Neural cell (in vitro differentiated cells): ENCODE measurements around the gene BRD7.

Experiments used
- CTCF ChIP-seq: fragments of 450-650 bp; IDR thresholded peaks from 2 replicates; pipeline ENCODE4 v1.5.1; 2014; ENCODE audit warnings: antibody characterized with exemption, mild to moderate bottlenecking, moderate library complexity; ENCODE audit not compliant: poor library complexity, severe bottlenecking
- EP300 ChIP-seq: fragments of 450-650 bp; conservative IDR thresholded peaks from 2 replicates; pipeline ENCODE4 v1.6.1; 2014; ENCODE audit warnings: antibody characterized with exemption, mild to moderate bottlenecking, moderate library complexity; ENCODE audit not compliant: poor library complexity, severe bottlenecking
- EZH2 ChIP-seq: fragments of 200-600, 300-800 bp; shearing (Covaris generic), sonication (generic); IDR thresholded peaks from 2 replicates; pipeline ENCODE4 v1.6.1; 2014; ENCODE audit warnings: antibody characterized with exemption, low read length, borderline replicate concordance, mild to moderate bottlenecking; ENCODE audit not compliant: insufficient read depth, poor library complexity, severe bottlenecking
- MXI1 ChIP-seq: fragments of 450-650 bp; conservative IDR thresholded peaks from 2 replicates; pipeline ENCODE4 v1.6.1; 2014; ENCODE audit warnings: antibody characterized with exemption, mild to moderate bottlenecking; ENCODE audit not compliant: poor library complexity, severe bottlenecking
- POLR2AphosphoS5 ChIP-seq: IDR thresholded peaks from 2 replicates; pipeline ENCODE4 v1.6.1; 2012
- RAD21 ChIP-seq: fragments of 450-650 bp; conservative IDR thresholded peaks from 2 replicates; pipeline ENCODE4 v1.6.1; 2014; ENCODE audit warnings: antibody characterized with exemption, mild to moderate bottlenecking, moderate library complexity
- SMC3 ChIP-seq: fragments of 450-650 bp; conservative IDR thresholded peaks from 2 replicates; pipeline ENCODE4 v1.6.1; 2014; ENCODE audit warnings: antibody characterized with exemption, mild to moderate bottlenecking, moderate library complexity; ENCODE audit not compliant: poor library complexity
- TAF1 ChIP-seq: IDR thresholded peaks from 2 replicates; pipeline ENCODE4 v1.6.1; 2012; ENCODE audit warnings: low read depth

- no peak for TF ChIP-seq EP300
- TF ChIP-seq CTCF, result no peak
- TF ChIP-seq EZH2, result no peak
- no peak for TF ChIP-seq MXI1
- TF ChIP-seq TAF1, result no peak
- TF ChIP-seq RAD21, result no peak
- TF ChIP-seq POLR2AphosphoS5, result no peak
- TF ChIP-seq SMC3, result no peak
Measured at GRCh38 chr16:50351116-50351515, 17.7 kb downstream of the BRD7 start.
